Kidney epithelial cell (primary cell): ENCODE data around the gene MMP19. TPM values are rescaled to one million over a fixed set of nuclear protein-coding genes. Genes with fewer than 3 reads are reported as not detected.

Experiments used
- DNase-seq: peaks from one replicate; pipeline ENCODE4 v3.0.0-alpha.2; 2010; ENCODE audit warnings: low read depth
- H3K27me3 ChIP-seq: 2 replicates; pipeline ENCODE4 v1.6.0; 2011; ENCODE audit warnings: low read length; ENCODE audit not compliant: control insufficient read depth, insufficient read depth
- H3K36me3 ChIP-seq: 2 replicates; pipeline ENCODE4 v1.5.1; 2011; ENCODE audit warnings: low read length; ENCODE audit not compliant: control insufficient read depth, insufficient read depth
- H3K4me3 ChIP-seq: 2 replicates; pipeline ENCODE4 v1.5.1; 2011; ENCODE audit warnings: low read depth, mild to moderate bottlenecking, control low read depth, low read length
- CTCF ChIP-seq: IDR thresholded peaks from 2 replicates; pipeline ENCODE4 v1.5.1; 2011; ENCODE audit warnings: mild to moderate bottlenecking, moderate library complexity, low read length, control low read depth, inconsistent platforms; ENCODE audit not compliant: insufficient read depth, poor library complexity, severe bottlenecking
- total RNA-seq: library from RNA; depleted of rRNA; stranded (reverse); fragments of >200 nt; gene quantifications from 2 replicates; pipeline ENCODE4 v1.2.3, GENCODE V29; 2015

MMP19 gene
- total RNA-seq, 1 donor from 2014 or later: 0.08 TPM

GRCh38 chr12:55830601-55831446, 11.9 kb downstream of the MMP19 start:
- DNase-seq: no peak
- no peak for TF ChIP-seq CTCF
- Histone ChIP-seq H3K27me3 (no peaks in the 10 kb centered on the region), H3K36me3 (no peaks in the 10 kb centered on the region), H3K4me3 (peak overlapping the region; percentile 51)

- H3K27me3 ChIP-seq: no peaks in the 10 kb centered on the region
- TF ChIP-seq CTCF: no peak
- no peak for DNase-seq
- H3K36me3 ChIP-seq: no peaks in the 10 kb centered on the region
- peak overlapping the region; percentile 51 for H3K4me3 ChIP-seq
Observed at GRCh38 chr12:55829967-55830600, 12.7 kb downstream of the MMP19 start.

- no peak for TF ChIP-seq CTCF
- DNase-seq: no peak
- peak overlapping the region; percentile 51 for H3K4me3 ChIP-seq
- H3K27me3 ChIP-seq: no peaks in the 10 kb centered on the region
- H3K36me3 ChIP-seq: no peaks in the 10 kb centered on the region
Observed at GRCh38 chr12:55828357-55828756, 14.4 kb downstream of the MMP19 start.

- TF ChIP-seq CTCF: no peak
- no peak for DNase-seq
- no peaks in the 10 kb centered on the region for H3K36me3 ChIP-seq
- no peak overlapping the region for H3K4me3 ChIP-seq
- no peaks in the 10 kb centered on the region for H3K27me3 ChIP-seq
Observed at GRCh38 chr12:55827806-55828205, 14.9 kb downstream of the MMP19 start.

GRCh38 chr12:55824726-55825125, 18.0 kb downstream of the MMP19 start:
- TF ChIP-seq CTCF: no peak
- DNase-seq: no peak
- Histone ChIP-seq H3K36me3 (peaks cover 2% of the 10 kb centered on the region), H3K4me3 (no peak overlapping the region), H3K27me3 (no peaks in the 10 kb centered on the region)
